ENCODE measurements around the gene RBM46. TPM values are rescaled to one million over a fixed set of nuclear protein-coding genes. Genes with fewer than 3 reads are reported as not detected.
"Not testable (repeated sequence)": the region's sequence is repeated elsewhere in the genome, so short reads cannot be mapped to it uniquely, and the experiment has no call there.

Gene RBM46
- total RNA-seq, 6 donors from 2014 or later, result not detected

GRCh38 chr4:154872198-154872597 is 91.1 kb downstream of the RBM46 start:
- no peak for DNase-seq
- no peaks in the 10 kb centered on the region for H3K4me1 ChIP-seq
- TF ChIP-seq CTCF (IDR thresholded peaks at IDR 0.05) (no peak), POLR2AphosphoS5 (IDR thresholded peaks at IDR 0.05) (no peak), POLR2A (IDR thresholded peaks at IDR 0.05) (no peak), EP300 (IDR thresholded peaks at IDR 0.05) (no peak)

GRCh38 chr4:154874049-154874448 is 93.0 kb downstream of the RBM46 start:
- not testable (repeated sequence) for DNase-seq; H3K4me3 ChIP-seq; H3K36me3 ChIP-seq; H3K4me1 ChIP-seq; ATAC-seq (ENCODE audit: low FRiP score in 2 of 2); H3K27ac ChIP-seq; H3K27me3 ChIP-seq
- WGBS, 2 donors, result 89 to 90% methylated on average over 4 of the region's 4 CpGs
- peaks cover 0 to 11% (median 4%) of the 10 kb centered on the region in 4 donors for H3K9me3 ChIP-seq

More at GRCh38 chr4:154872198-154872597, 91.1 kb downstream of the RBM46 start:
- H3K4me3 ChIP-seq, result no peak overlapping the region
- H3K9me3 ChIP-seq, result peaks cover 0 to 11% (median 4%) of the 10 kb centered on the region in 4 donors
- no peak for ATAC-seq (ENCODE audit: low FRiP score in 2 of 2)
- no peak overlapping the region for H3K27ac ChIP-seq
- no peaks in the 10 kb centered on the region for H3K36me3 ChIP-seq
- no peaks in the 10 kb centered on the region for H3K27me3 ChIP-seq

GRCh38 chr4:154877110-154877760 is 96.2 kb downstream of the RBM46 start:
- DNase-seq (no peak), ATAC-seq (ENCODE audit: low FRiP score in 2 of 2) (no peak)
- WGBS, 2 donors, result 69% methylated on average over 6 to 8 of the region's 8 CpGs
- Histone ChIP-seq H3K9me3 (peaks cover 0 to 11% (median 4%) of the 10 kb centered on the region in 4 donors), H3K27me3 (no peaks in the 10 kb centered on the region), H3K4me3 (no peak overlapping the region), H3K4me1 (no peaks in the 10 kb centered on the region), H3K27ac (no peak overlapping the region), H3K36me3 (no peaks in the 10 kb centered on the region)
- TF ChIP-seq CTCF (IDR thresholded peaks at IDR 0.05) (no peak), POLR2A (IDR thresholded peaks at IDR 0.05) (no peak), POLR2AphosphoS5 (IDR thresholded peaks at IDR 0.05) (no peak), EP300 (IDR thresholded peaks at IDR 0.05) (no peak)

Small RNA genes lying within 50 kb of the gene (small RNA-seq; reads per million reads assigned to genes)
- gene RNU2-44P (0 to 0.22 (median 0.03) reads per million in 4 donors), gene RNU2-66P (0 reads per million in 4 donors)

Other genes with a start within 250 kb of the RBM46 start
- gene PLRG1, start 230.9 kb upstream of the RBM46 start, total RNA-seq, result 10 to 100 TPM; 12.9 to 60.1 (median 51.3) TPM
- 1 to 10 TPM in 2 of 6 donors, not detected in 4; 2.2 to 3.9 TPM for gene FGB, start 218.3 kb upstream of the RBM46 start, total RNA-seq
- gene FGA, start 190.5 kb upstream of the RBM46 start, total RNA-seq, result 10 to 100 TPM in 2 of 6 donors, 1 to 10 TPM in 4; 1.0 to 30.7 (median 3.6) TPM
- 100 to 1,000 TPM in 2 of 6 donors, 1 to 10 TPM in 3, not detected in 1; 2.6 to 255 (median 9.9) TPM for gene FGG, start 168.6 kb upstream of the RBM46 start, total RNA-seq
- gene LRAT, start 37.3 kb upstream of the RBM46 start, total RNA-seq, result 1 to 10 TPM in 1 of 6 donors, under 1 TPM in 4, not detected in 1; 0.22 to 1.7 (median 0.69) TPM